ENCODE data around the gene ZDHHC9.

ZDHHC9 gene

DNA sequence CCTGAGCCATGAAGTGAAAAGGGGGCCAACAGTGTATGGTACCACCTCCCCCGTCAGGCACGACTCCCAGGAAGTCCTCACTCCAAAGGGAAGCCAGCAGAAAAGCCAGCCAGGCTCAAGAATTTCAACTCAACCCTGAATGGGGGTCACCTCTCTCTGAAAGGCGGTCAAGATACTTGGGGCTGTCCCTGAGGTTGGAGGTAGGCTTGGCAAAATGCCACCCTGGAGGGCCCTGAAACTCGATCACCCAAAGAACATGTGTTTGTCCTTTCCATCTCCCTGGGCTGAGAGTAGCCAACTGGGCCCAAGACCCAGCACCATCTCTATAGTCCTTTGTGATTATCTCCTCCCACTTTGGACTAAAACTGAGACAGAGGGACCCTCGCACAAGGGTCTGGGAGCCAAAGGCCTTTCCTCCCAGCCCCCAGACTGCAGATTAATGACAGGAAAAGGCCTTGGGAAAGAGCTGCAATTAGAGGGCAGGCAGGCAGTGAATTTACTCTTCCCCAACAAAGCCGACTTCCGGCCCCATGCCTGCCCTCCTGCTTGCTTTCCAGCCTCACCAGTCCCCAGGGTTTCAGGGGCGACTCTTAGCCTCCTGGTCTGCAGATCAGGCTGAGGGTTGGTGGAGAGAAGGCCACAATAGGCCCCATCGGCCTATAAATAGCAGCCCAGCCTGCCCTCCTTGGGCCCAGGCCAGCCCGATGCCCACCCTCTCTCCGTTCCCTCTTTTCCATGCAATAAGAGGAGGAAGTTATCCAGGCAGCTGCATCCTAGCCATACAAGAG, 58.3 kb downstream of the ZDHHC9 start:
- no peaks in the 10 kb centered on the region for H3K9me3 ChIP-seq
- TF ChIP-seq, protein P1, sequence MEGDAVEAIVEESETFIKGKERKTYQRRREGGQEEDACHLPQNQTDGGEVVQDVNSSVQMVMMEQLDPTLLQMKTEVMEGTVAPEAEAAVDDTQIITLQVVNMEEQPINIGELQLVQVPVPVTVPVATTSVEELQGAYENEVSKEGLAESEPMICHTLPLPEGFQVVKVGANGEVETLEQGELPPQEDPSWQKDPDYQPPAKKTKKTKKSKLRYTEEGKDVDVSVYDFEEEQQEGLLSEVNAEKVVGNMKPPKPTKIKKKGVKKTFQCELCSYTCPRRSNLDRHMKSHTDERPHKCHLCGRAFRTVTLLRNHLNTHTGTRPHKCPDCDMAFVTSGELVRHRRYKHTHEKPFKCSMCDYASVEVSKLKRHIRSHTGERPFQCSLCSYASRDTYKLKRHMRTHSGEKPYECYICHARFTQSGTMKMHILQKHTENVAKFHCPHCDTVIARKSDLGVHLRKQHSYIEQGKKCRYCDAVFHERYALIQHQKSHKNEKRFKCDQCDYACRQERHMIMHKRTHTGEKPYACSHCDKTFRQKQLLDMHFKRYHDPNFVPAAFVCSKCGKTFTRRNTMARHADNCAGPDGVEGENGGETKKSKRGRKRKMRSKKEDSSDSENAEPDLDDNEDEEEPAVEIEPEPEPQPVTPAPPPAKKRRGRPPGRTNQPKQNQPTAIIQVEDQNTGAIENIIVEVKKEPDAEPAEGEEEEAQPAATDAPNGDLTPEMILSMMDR (IDR thresholded peaks at IDR 0.05; ENCODE audit: low read depth, low read length): no peak
- no peaks in the 10 kb centered on the region for H3K27me3 ChIP-seq
- H3K36me3 ChIP-seq: no peaks in the 10 kb centered on the region
- DNase-seq: no peak
- H3K4me3 ChIP-seq (ENCODE audit: low read depth, low read length): no peak overlapping the region
- no peaks in the 10 kb centered on the region for H3K4me1 ChIP-seq

DNA sequence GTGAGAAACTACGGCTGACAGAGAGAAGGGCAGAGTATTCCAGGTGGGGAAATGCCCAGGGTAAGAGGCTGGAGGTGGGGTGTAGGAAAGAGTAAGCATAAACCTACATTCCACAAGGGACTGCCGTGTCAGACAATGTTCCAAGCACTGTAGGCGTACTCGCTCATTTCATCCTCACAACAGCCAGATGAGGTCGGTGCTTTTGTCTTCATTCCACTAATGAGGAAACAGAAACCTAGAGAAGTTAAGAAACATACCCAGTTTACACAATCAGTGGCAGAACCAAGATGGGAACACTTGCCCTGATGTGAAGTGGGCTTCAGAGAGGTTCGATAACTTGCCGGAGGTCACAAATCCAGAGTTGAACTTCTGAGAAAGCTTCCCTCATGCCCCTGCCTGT, 59.3 kb downstream of the ZDHHC9 start:
- TF ChIP-seq, protein P1 (IDR thresholded peaks at IDR 0.05; ENCODE audit: low read depth, low read length): no peak
- Histone ChIP-seq H3K36me3 (no peaks in the 10 kb centered on the region), H3K4me1 (no peaks in the 10 kb centered on the region), H3K4me3 (ENCODE audit: low read depth, low read length) (no peak overlapping the region), H3K27me3 (no peaks in the 10 kb centered on the region), H3K9me3 (no peaks in the 10 kb centered on the region)
- DNase-seq: no peak

DNA sequence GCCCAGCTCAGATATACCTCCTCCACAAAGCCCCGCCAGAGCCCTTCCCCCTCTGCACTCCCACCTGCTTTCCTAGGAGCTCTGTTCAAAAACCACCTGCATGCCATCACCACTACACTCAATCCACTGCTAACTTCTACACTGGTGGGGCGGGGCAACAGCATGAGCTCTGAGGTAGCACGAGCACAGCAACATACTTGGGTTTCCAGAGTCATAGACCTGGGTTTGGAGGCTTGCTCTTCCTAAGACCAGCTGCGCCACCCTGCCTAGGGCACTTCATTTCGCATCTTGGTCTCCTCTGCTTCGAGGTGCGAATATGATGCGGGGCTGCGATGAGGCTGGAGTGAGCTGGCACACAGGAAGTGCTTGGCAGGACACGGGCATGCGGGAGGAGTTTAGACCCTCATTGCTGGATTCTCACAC, 60.4 kb downstream of the ZDHHC9 start:
- H3K4me3 ChIP-seq (ENCODE audit: low read depth, low read length): no peak overlapping the region
- no peaks in the 10 kb centered on the region for H3K36me3 ChIP-seq
- no peaks in the 10 kb centered on the region for H3K27me3 ChIP-seq
- TF ChIP-seq, protein P1 (IDR thresholded peaks at IDR 0.05; ENCODE audit: low read depth, low read length): no peak
- no peaks in the 10 kb centered on the region for H3K4me1 ChIP-seq
- H3K9me3 ChIP-seq: no peaks in the 10 kb centered on the region
- DNase-seq: no peak

DNA sequence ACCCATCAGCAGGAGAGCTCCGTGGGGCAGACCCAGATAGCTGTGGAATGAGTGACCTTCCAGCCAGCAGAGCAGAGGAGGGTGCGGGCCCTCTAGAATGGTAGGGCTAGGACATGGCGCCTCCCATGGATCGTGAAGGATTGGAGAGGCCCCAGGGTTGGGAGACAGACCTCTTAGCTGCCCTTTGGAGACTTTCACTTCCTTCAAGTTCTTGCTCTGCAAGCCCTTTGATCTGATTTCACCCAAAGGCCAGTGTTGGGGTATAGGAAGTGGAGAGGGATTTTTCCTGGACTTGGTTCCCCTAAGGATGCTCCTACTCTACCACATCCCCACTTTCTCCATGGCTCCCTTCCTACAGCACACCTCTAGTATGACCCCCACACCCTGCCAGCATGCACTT, 61.0 kb downstream of the ZDHHC9 start:
- Histone ChIP-seq H3K4me3 (ENCODE audit: low read depth, low read length) (no peak overlapping the region), H3K9me3 (no peaks in the 10 kb centered on the region), H3K4me1 (no peaks in the 10 kb centered on the region), H3K36me3 (no peaks in the 10 kb centered on the region), H3K27me3 (no peaks in the 10 kb centered on the region)
- DNase-seq: no peak
- TF ChIP-seq, protein P1 (IDR thresholded peaks at IDR 0.05; ENCODE audit: low read depth, low read length): no peak

DNA sequence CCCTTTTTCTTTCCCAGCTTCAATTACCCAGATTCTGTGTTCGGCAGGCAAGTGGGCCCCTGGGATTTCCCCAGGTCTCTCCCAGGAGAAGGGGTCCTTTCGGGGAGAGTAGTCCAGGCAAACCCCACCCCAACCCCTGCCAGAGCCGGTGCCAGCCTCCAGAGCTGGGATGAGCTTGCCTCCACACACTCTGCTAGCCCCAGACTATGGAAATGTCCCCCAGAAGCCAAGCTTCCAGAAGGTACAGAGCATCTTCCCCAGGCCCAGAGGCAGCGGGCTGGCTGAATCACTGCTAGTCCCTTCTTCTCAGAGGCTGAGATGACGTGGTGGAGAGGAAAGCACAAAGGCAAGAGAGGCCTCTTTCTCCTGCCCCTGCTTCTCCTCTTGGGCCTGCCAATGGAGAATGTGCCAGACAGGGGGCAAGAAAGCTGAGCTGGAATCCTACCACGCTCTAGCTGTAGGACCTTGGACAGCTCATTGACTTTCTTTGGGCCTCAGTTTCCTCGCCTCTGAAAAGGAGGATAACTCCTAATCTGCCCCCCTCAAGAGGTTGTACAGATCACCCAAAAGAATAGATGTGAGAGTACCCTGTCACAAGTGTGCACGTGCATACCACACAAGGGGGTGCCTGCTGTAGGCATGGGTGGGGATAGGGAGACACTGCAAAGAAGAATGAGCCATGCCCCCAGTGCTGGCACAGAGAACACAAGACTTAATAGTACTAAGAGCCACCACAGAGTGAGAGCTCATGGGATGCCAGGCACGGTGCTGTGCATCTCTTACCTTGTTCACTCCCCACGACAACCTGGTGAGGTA, 61.8 kb downstream of the ZDHHC9 start:
- H3K27me3 ChIP-seq: no peaks in the 10 kb centered on the region
- DNase-seq: no peak
- TF ChIP-seq, protein P1 (IDR thresholded peaks at IDR 0.05; ENCODE audit: low read depth, low read length): no peak
- no peak overlapping the region for H3K4me3 ChIP-seq (ENCODE audit: low read depth, low read length)
- no peaks in the 10 kb centered on the region for H3K36me3 ChIP-seq
- H3K4me1 ChIP-seq: no peaks in the 10 kb centered on the region
- no peaks in the 10 kb centered on the region for H3K9me3 ChIP-seq

Data from BE2C (cell line).